ENCODE data around the gene ABCG8. TPM values are rescaled to one million over a fixed set of nuclear protein-coding genes. Genes with fewer than 3 reads are reported as not detected.

ABCG8 gene
- total RNA-seq, 4 donors from 2014 or later = not detected

GRCh38 chr2:43806719-43807031, 32.1 kb upstream of the ABCG8 start:
- WGBS = 87% methylated on average over 2 of the region's 2 CpGs
- H3K4me1 ChIP-seq = no peaks in the 10 kb centered on the region
- H3K36me3 ChIP-seq = peaks cover 49% of the 10 kb centered on the region
- no peak overlapping the region for H3K4me3 ChIP-seq
- no peak overlapping the region for H3K27ac ChIP-seq
- H3K27me3 ChIP-seq = no peaks in the 10 kb centered on the region
- DNase-seq (ENCODE audit: low spot score in 2 of 2) = no peak
- no peaks in the 10 kb centered on the region for H3K9me3 ChIP-seq
- TF ChIP-seq EP300 (IDR thresholded peaks at IDR 0.05) (no peak), POLR2AphosphoS5 (IDR thresholded peaks at IDR 0.05) (no peak), CTCF (IDR thresholded peaks at IDR 0.05) (no peak), POLR2A (IDR thresholded peaks at IDR 0.05) (no peak)

- 77% methylated on average over 2 of the region's 2 CpGs for WGBS
- TF ChIP-seq EP300 (IDR thresholded peaks at IDR 0.05) = no peak
Observed at GRCh38 chr2:43810452-43810851, 28.3 kb upstream of the ABCG8 start.

GRCh38 chr2:43810888-43811287, 27.9 kb upstream of the ABCG8 start:
- Histone ChIP-seq H3K27ac (no peak overlapping the region), H3K27me3 (no peaks in the 10 kb centered on the region), H3K36me3 (peaks cover 44% of the 10 kb centered on the region), H3K4me1 (no peaks in the 10 kb centered on the region), H3K4me3 (no peak overlapping the region), H3K9me3 (no peaks in the 10 kb centered on the region)
- WGBS = 75% methylated on average over 1 of the region's 1 CpG
- TF ChIP-seq CTCF (IDR thresholded peaks at IDR 0.05) (no peak), POLR2A (IDR thresholded peaks at IDR 0.05) (no peak), POLR2AphosphoS5 (IDR thresholded peaks at IDR 0.05) (no peak), EP300 (IDR thresholded peaks at IDR 0.05) (no peak)
- no peak for DNase-seq (ENCODE audit: low spot score in 2 of 2)

More at GRCh38 chr2:43810452-43810851, 28.3 kb upstream of the ABCG8 start:
- no peak for DNase-seq (ENCODE audit: low spot score in 2 of 2)
- no peaks in the 10 kb centered on the region for H3K27me3 ChIP-seq
- H3K27ac ChIP-seq = no peak overlapping the region
- H3K4me1 ChIP-seq = no peaks in the 10 kb centered on the region
- H3K4me3 ChIP-seq = no peak overlapping the region
- H3K9me3 ChIP-seq = no peaks in the 10 kb centered on the region
- peaks cover 48% of the 10 kb centered on the region for H3K36me3 ChIP-seq

- no peaks in the 10 kb centered on the region for H3K9me3 ChIP-seq
- H3K4me3 ChIP-seq = no peak overlapping the region
- no peaks in the 10 kb centered on the region for H3K4me1 ChIP-seq
- H3K27ac ChIP-seq = no peak overlapping the region
- WGBS = 86% methylated on average over 2 of the region's 2 CpGs
- H3K36me3 ChIP-seq = peaks cover 33% of the 10 kb centered on the region
- no peak for DNase-seq (ENCODE audit: low spot score in 2 of 2)
- H3K27me3 ChIP-seq = no peaks in the 10 kb centered on the region
- no peak for TF ChIP-seq POLR2A (IDR thresholded peaks at IDR 0.05)
- TF ChIP-seq EP300 (IDR thresholded peaks at IDR 0.05) = no peak
- no peak for TF ChIP-seq CTCF (IDR thresholded peaks at IDR 0.05)
- no peak for TF ChIP-seq POLR2AphosphoS5 (IDR thresholded peaks at IDR 0.05)
Observed at GRCh38 chr2:43812006-43812405, 26.8 kb upstream of the ABCG8 start.

- no peak overlapping the region for H3K27ac ChIP-seq
- H3K27me3 ChIP-seq = no peaks in the 10 kb centered on the region
- no peaks in the 10 kb centered on the region for H3K4me1 ChIP-seq
- WGBS = 51% methylated on average over 2 of the region's 2 CpGs
- no peak for TF ChIP-seq POLR2AphosphoS5 (IDR thresholded peaks at IDR 0.05)
- TF ChIP-seq EP300 (IDR thresholded peaks at IDR 0.05) = no peak
- TF ChIP-seq CTCF (IDR thresholded peaks at IDR 0.05) = no peak
- TF ChIP-seq POLR2A (IDR thresholded peaks at IDR 0.05) = no peak
- peaks cover 33% of the 10 kb centered on the region for H3K36me3 ChIP-seq
- H3K4me3 ChIP-seq = no peak overlapping the region
- no peaks in the 10 kb centered on the region for H3K9me3 ChIP-seq
- DNase-seq (ENCODE audit: low spot score in 2 of 2) = no peak
Observed at GRCh38 chr2:43812947-43813346, 25.8 kb upstream of the ABCG8 start.

- no peaks in the 10 kb centered on the region for H3K4me1 ChIP-seq
- WGBS = 83% methylated on average over 3 of the region's 3 CpGs
- no peak for DNase-seq (ENCODE audit: low spot score in 2 of 2)
- H3K36me3 ChIP-seq = peaks cover 22% of the 10 kb centered on the region
- TF ChIP-seq POLR2AphosphoS5 (IDR thresholded peaks at IDR 0.05) (no peak), CTCF (IDR thresholded peaks at IDR 0.05) (no peak), POLR2A (IDR thresholded peaks at IDR 0.05) (no peak), EP300 (IDR thresholded peaks at IDR 0.05) (no peak)
- no peaks in the 10 kb centered on the region for H3K27me3 ChIP-seq
- H3K27ac ChIP-seq = no peak overlapping the region
- no peaks in the 10 kb centered on the region for H3K9me3 ChIP-seq
- no peak overlapping the region for H3K4me3 ChIP-seq
Observed at GRCh38 chr2:43814711-43815110, 24.1 kb upstream of the ABCG8 start.

Measured in suprapubic skin (tissue), 4 donors.